ENCODE results near the gene DDR1.
"Not testable (repeated sequence)": the region's sequence is repeated elsewhere in the genome, so short reads cannot be mapped to it uniquely, and the experiment has no call there.

DDR1 gene

DNA sequence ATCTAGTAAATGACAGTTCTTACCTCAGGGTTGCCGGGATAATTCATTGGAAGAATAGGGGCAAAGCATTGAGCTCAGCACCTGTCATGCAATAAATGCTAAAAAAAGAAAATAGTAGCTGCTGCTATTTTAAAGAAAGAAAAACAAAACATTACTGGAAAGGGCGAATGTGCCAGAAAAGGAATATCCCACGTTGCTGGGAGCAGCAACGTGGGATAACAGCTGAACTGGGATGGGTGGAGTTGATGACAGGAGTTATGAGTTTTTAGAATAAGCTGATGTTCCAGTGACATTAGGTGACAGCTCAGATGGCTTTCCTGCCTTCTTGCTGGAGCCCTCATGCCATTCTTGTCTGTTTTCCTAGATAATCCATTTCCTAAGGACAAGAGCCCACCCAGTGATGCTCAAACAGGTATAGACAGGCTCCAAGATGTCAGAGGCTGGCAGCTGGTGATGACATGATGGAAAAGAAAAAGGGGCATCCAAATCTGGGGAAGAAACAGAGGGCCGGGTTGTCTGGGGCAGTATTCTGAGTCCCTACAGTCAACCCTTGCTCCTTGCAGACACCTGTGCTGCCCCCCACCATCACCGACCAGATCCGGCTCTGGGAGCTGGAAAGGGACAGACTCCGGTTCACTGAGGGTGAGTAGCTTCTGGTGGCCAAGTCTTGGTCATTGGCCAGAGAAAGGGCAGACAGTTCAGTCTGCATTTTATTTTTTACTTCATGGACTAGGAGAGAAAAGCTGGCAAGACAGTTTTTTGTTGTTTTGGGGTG, 28.6 kb downstream of the DDR1 start:
- Mint-ChIP-seq H3K36me3 (peaks cover 46% of the 10 kb centered on the region), H3K4me1 (peaks cover 53% of the 10 kb centered on the region), H3K27me3 (no peaks in the 10 kb centered on the region), H3K4me3 (peak overlapping the region; percentile 94), H3K27ac (peak overlapping the region; percentile 86), H3K9me3 (no peaks in the 10 kb centered on the region)
- ATAC-seq, result no peak

DNA sequence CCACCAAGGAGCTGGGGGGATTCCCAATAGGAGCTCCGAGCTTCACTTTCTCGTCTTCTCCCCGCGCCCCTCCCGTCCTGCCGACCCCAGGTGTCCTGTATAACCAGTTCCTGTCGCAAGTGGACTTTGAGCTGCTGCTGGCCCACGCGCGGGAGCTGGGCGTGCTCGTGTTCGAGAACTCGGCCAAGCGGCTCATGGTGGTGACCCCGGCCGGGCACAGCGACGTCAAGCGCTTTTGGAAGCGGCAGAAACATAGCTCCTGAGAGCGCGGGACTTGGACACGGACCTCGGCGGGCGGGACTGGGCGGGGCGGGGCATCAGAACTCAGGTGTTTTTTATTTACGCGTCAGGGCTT, 29.4 kb downstream of the DDR1 start:
- H3K27ac Mint-ChIP-seq, result peak overlapping the region; percentile 86
- H3K27me3 Mint-ChIP-seq, result no peaks in the 10 kb centered on the region
- H3K36me3 Mint-ChIP-seq, result peaks cover 54% of the 10 kb centered on the region
- peaks cover 48% of the 10 kb centered on the region for H3K4me1 Mint-ChIP-seq
- H3K4me3 Mint-ChIP-seq, result peak overlapping the region; percentile 94
- no peaks in the 10 kb centered on the region for H3K9me3 Mint-ChIP-seq
- no peak for ATAC-seq

DNA sequence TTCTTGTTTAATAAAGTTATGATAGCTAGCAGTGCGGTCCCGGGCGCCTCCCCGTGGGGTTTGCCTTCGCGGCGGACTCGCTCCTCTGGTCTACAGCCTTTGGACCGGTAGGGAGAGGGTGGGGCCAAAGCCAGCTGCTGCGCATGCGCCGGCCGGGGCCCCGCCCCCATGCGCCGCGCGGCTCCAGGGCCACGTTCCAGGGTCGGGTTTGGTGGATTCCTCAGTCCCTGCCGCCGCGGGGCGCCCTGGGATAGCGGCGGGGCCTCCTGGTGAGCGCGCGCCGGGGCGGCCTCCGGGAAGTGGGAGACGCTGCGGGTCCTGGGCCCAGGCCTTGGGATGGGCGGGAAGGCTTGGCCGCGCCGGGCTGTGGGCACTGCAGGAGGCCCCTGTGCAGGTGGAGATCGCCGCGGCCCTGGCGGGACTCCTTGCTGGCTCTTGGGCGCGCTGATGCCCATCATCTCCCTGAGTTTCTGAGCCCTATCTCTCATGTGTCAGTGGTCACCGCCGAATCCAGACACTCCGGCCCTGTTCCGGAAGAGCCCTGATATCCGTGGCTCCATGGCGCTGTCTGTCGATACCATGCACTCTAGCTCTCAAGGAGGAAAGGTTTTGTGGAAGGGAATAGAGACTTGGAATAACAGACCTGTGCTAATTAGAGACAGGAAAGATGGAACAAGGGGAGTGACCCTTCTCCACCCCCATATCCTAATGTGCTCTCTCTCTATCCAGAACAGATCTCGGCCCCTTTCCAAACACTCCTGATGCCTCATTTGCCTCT, 29.9 kb downstream of the DDR1 start, which contains the start of gene VARS2:
TSS of gene VARS2 (plus strand) at position 163 of the 778 bp plus-strand sequence. CDS start at position 762, 599 bp downstream.
- no peaks in the 10 kb centered on the region for H3K27me3 Mint-ChIP-seq

DNA sequence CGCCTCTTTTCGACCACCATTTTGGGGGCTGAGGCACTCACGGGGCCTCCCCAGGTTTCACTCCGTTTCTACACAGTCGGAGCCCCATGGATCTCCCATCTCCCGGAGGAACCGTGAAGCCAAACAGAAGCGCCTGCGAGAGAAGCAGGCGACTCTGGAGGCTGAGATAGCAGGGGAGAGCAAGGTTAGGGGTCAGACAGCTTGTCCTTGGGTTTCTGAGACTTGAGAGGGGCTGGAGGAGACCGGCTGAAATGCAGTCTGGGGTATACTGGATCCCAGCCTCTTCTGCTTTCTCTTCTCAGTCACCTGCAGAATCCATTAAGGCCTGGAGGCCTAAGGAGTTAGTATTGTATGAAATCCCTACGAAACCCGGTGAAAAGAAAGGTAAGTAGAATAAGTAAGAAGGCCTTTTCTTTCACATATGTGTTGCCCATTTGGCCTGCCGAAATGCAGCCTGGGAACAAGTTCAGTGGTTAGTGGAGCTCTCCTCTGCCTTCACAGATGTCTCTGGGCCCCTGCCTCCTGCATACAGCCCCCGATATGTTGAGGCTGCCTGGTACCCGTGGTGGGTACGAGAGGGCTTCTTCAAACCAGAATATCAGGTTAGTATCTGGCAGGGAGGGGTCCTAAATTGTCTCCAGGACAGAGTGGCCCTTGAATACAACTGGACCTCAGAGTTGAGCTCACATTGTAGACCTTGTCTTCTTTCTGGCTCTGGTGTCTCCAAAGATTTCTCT, 30.7 kb downstream of the DDR1 start:
- Mint-ChIP-seq H3K9me3 (no peaks in the 10 kb centered on the region), H3K4me3 (peak overlapping the region; percentile 94), H3K36me3 (peaks cover 66% of the 10 kb centered on the region), H3K27me3 (no peaks in the 10 kb centered on the region), H3K4me1 (peaks cover 44% of the 10 kb centered on the region), H3K27ac (peak overlapping the region; percentile 86)
- ATAC-seq, result no peak

More for the DNA sequence above, 29.9 kb downstream of the DDR1 start, which contains the start of gene VARS2:
- Mint-ChIP-seq H3K27ac (peak within 1 kb of the TSS; percentile 86), H3K36me3 (peaks cover 58% of the 10 kb centered on the region), H3K4me3 (peak within 1 kb of the TSS; percentile 94), H3K4me1 (peaks cover 44% of the 10 kb centered on the region), H3K9me3 (no peaks in the 10 kb centered on the region)
- peak; percentile 97 for ATAC-seq

DNA sequence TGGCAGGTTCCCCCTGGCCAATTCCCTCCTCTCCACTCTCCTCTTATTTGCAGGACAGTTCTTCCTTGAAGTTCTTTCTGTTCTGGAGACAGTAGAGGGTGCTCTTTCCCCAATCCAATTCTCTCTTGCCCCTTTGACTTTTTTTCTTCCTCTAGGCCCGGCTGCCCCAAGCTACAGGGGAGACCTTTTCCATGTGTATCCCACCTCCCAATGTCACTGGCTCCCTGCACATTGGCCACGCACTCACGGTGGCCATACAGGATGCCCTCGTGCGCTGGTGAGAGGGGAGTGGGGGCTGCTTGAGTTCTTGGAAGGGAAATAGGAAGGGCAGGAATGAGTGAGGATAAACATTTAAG, 31.2 kb downstream of the DDR1 start:
- no peak for ATAC-seq
- Mint-ChIP-seq H3K4me3 (peak overlapping the region; percentile 47), H3K4me1 (peaks cover 44% of the 10 kb centered on the region), H3K27me3 (no peaks in the 10 kb centered on the region), H3K36me3 (peaks cover 71% of the 10 kb centered on the region), H3K27ac (peak overlapping the region; percentile 55), H3K9me3 (no peaks in the 10 kb centered on the region)

DNA sequence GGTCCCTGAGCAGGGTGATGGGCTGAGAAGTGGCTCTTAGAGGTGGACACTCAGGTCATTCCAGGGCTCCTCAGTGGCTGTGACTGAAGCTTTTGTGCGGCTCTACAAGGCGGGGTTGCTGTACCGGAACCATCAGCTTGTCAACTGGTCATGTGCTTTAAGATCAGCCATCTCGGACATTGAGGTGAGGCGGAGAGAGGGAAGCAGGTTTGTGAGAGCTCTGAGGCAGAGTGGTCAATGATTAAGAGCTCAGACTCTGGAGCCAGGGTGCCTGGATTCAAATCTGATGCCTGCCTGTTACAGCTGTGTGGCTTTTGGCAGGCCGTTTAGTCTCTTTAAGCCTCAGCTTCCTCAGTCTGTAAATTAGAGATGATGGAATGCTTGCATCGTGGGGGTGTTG, 32.7 kb downstream of the DDR1 start:
- Mint-ChIP-seq H3K4me1 (peaks cover 49% of the 10 kb centered on the region), H3K27me3 (no peaks in the 10 kb centered on the region), H3K27ac (peak overlapping the region; percentile 19), H3K9me3 (no peaks in the 10 kb centered on the region), H3K36me3 (peaks cover 71% of the 10 kb centered on the region), H3K4me3 (no peak overlapping the region)
- ATAC-seq, result no peak

DNA sequence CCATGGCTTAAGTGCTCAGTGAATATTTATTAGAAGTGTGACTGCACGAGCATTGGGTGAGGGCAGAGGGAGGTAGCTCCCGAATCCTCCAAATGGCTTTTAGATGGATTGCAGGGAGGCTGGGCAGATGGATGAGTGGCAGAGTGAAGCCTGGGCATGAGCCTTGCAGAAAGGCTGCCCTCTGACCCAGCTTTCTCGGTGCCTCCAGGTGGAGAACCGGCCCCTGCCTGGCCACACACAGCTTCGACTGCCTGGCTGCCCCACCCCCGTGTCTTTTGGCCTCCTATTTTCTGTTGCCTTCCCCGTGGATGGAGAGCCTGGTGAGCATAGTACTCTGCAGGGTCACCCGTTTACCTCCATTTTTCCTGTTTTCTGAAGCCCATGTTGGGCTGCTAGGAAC, 33.2 kb downstream of the DDR1 start:
- Mint-ChIP-seq H3K36me3 (peaks cover 71% of the 10 kb centered on the region), H3K27me3 (no peaks in the 10 kb centered on the region), H3K27ac (no peak overlapping the region), H3K4me3 (no peak overlapping the region), H3K4me1 (peaks cover 53% of the 10 kb centered on the region), H3K9me3 (no peaks in the 10 kb centered on the region)
- no peak for ATAC-seq

DNA sequence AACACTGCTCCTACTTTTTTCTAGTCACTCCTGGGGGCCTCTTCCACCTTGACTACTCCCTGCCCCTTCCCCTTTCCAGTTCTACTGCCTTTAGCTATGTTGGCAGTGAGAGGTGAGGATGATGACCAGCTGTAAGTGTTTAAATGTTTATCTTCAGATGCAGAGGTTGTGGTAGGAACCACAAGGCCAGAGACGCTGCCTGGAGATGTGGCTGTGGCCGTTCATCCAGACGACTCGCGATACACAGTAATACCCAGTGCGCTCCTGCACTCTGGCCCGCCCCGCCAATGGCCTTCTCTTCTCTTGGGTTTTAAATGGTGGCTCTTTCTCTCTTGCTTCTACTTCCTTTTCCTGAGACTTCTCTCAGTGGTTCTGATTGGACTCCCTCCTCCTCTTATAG, 34.4 kb downstream of the DDR1 start:
- no peak overlapping the region for H3K27ac Mint-ChIP-seq
- peaks cover 49% of the 10 kb centered on the region for H3K4me1 Mint-ChIP-seq
- no peak for ATAC-seq
- no peaks in the 10 kb centered on the region for H3K9me3 Mint-ChIP-seq
- no peaks in the 10 kb centered on the region for H3K27me3 Mint-ChIP-seq
- H3K4me3 Mint-ChIP-seq, result no peak overlapping the region
- H3K36me3 Mint-ChIP-seq, result peaks cover 80% of the 10 kb centered on the region

DNA sequence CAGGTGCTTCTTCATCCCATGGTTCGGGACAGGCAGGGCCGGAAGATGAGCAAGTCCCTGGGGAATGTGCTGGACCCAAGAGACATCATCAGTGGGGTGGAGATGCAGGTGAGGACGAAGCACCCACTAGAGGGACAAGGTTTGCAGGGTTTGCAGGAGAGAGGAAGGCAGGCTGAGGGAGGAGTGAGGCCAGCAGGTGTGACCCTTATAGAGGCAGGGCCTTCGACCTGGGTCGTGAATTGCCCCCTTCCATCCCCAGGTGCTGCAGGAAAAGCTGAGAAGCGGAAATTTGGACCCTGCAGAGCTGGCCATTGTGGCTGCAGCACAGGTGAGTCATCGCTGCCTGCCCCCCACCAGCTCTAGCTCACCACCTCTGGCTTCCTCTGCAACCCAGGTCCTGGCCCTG, 38.1 kb downstream of the DDR1 start:
- Mint-ChIP-seq H3K9me3 (no peaks in the 10 kb centered on the region), H3K27ac (peak overlapping the region; percentile 29), H3K4me3 (no peak overlapping the region), H3K36me3 (peaks cover 83% of the 10 kb centered on the region), H3K27me3 (no peaks in the 10 kb centered on the region), H3K4me1 (peaks cover 16% of the 10 kb centered on the region)
- no peak for ATAC-seq

DNA sequence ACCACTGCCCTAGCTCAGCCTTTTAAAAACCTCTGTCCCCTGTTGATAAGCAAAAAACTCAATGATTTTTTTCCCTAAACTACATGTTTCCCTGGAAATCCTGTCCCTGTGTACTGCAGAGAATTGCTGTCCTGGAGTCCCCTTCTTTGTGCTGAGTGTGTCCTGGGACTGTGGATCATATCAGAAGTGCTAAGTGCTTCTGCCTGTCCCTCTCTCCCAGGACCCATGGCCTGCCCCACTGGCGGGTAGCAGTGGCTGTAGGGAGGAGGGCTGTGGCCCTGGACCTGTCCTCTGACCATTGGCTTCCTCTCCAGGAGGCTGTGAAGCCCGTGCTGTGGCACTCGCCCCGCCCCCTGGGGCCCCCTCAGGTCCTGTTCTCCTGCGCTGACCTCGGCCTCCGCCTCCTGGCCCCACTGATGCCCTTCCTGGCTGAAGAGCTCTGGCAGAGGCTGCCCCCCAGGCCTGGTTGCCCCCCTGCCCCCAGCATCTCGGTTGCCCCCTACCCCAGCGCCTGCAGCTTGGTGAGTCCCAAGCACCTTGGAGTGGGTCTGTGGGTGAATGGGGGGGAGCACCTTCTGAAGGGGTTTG, 39.8 kb downstream of the DDR1 start:
- not testable (repeated sequence) for H3K4me3 Mint-ChIP-seq, ATAC-seq, H3K9me3 Mint-ChIP-seq, H3K27me3 Mint-ChIP-seq, H3K27ac Mint-ChIP-seq
- Mint-ChIP-seq H3K4me1 (peaks cover 12% of the 10 kb centered on the region), H3K36me3 (peaks cover 83% of the 10 kb centered on the region)

DNA sequence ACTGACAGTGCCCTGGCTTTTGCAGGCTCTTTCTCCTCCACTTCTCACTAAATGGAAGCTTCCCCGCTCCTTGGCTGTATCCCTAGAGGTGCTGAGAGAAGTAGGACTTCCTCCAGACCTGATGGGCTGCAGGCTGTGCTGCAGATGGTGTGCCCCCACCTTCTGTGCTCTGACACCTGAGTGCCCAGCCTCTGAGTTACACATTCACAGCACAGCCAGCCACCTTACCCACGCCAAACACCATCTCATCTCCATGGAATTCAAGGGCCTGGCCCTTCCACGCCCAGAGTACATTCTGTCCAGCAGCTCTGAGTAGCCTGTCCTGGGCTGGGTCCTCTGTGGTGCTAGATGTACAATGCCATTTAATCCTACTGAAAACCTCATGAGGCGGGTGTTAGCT, 42.3 kb downstream of the DDR1 start:
- no peak for ATAC-seq
- peaks cover 8% of the 10 kb centered on the region for H3K9me3 Mint-ChIP-seq
- H3K27ac Mint-ChIP-seq, result no peak overlapping the region
- no peak overlapping the region for H3K4me3 Mint-ChIP-seq
- H3K36me3 Mint-ChIP-seq, result peaks cover 62% of the 10 kb centered on the region
- H3K4me1 Mint-ChIP-seq, result peaks cover 8% of the 10 kb centered on the region
- no peaks in the 10 kb centered on the region for H3K27me3 Mint-ChIP-seq

DNA sequence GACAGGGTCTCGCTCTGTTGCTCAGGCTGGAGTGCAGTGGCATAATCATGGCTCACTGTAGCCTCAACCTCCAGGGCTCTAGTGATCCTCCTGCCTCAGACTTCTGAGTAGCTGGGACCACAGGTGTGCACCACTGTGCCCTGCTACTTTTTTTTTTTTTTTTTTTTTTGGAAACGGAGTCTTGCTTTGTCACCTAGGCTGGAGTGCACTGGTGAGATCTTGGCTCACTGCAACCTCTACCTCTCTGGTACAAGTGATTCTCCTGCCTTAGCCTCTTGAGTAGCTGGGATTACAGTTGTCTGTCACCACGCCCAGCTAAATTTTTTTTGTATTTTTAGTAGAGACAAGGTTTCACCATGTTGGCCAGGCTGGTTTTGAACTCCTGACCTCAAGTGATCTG, 42.8 kb downstream of the DDR1 start:
- peaks cover 58% of the 10 kb centered on the region for H3K36me3 Mint-ChIP-seq
- not testable (repeated sequence) for H3K27me3 Mint-ChIP-seq, H3K27ac Mint-ChIP-seq, H3K4me3 Mint-ChIP-seq, H3K4me1 Mint-ChIP-seq, ATAC-seq, H3K9me3 Mint-ChIP-seq

DNA sequence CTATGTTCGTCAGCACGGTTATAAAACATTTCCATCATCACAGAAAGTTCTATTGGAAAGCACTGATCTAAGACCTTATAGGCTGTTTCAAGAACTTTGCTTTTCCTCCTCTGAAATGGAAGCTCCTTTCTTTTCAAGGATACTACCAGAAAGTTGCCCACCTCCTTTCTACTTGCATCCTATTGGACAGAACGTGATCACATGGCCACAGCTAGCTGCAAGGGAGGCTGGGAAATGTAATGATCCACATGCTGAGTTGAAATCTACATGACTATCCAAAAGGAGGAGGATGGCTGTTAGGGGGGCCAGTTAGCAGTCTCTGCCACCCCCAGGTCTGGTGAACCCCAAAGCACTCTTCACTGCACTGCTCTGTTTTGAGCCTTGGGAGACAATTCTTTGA, 44.4 kb downstream of the DDR1 start:
- ATAC-seq, result no peak
- no peak overlapping the region for H3K27ac Mint-ChIP-seq
- peaks cover 42% of the 10 kb centered on the region for H3K36me3 Mint-ChIP-seq
- H3K27me3 Mint-ChIP-seq, result no peaks in the 10 kb centered on the region
- no peak overlapping the region for H3K4me3 Mint-ChIP-seq
- no peaks in the 10 kb centered on the region for H3K4me1 Mint-ChIP-seq
- H3K9me3 Mint-ChIP-seq, result peaks cover 8% of the 10 kb centered on the region

DNA sequence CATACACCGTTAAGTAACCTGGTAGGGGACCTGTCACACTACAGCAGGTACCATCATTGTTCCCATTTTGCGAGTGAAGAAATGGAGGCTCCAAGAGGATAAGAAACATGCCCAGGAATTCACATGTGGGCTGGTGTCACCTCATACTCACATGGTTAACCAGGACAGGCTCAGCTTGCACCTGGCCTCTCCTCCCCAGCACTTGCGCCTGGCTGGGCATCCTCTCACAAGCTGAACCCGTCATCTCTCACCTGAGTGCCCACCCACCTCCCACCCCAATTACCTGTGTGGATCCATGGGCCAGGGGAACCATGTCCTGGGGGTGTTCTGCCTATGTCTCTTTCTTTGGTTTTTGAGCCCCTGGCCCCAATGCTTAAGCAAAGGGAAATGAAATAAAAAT, 46.2 kb downstream of the DDR1 start:
- peaks cover 36% of the 10 kb centered on the region for H3K36me3 Mint-ChIP-seq
- H3K27ac Mint-ChIP-seq, result no peak overlapping the region
- H3K4me1 Mint-ChIP-seq, result no peaks in the 10 kb centered on the region
- peaks cover 6% of the 10 kb centered on the region for H3K27me3 Mint-ChIP-seq
- H3K9me3 Mint-ChIP-seq, result peaks cover 8% of the 10 kb centered on the region
- ATAC-seq, result no peak
- no peak overlapping the region for H3K4me3 Mint-ChIP-seq

DNA sequence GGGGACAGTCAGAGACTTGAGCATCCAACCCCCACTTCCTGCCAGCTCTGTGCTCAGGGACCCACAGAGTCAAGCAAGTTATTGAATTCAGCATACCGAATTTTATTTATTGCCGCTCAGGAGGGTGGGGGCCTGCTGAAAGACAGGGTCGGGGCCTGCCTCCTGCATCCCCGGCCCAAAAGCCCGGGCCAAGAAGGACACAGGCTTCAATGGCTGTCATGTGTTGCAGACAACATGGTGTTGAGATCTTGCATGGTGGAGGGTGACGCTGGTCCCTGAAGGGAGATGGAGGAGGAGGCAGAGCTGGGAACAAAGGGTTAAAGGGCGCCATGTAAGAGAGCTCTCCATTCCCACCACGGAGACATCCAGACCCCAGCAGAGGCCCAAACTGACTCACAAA, 47.0 kb downstream of the DDR1 start:
- Mint-ChIP-seq H3K4me3 (no peak overlapping the region), H3K27ac (no peak overlapping the region), H3K4me1 (no peaks in the 10 kb centered on the region), H3K9me3 (peaks cover 8% of the 10 kb centered on the region), H3K36me3 (peaks cover 28% of the 10 kb centered on the region), H3K27me3 (peaks cover 13% of the 10 kb centered on the region)
- no peak for ATAC-seq
